ENCODE measurements around the gene NPHP4. TPM values are rescaled to one million over a fixed set of nuclear protein-coding genes. Genes with fewer than 3 reads are reported as not detected.

Gene NPHP4
- total RNA-seq, 4 donors from 2014 or later = 6.7 to 19.9 (median 10.5) TPM

DNA sequence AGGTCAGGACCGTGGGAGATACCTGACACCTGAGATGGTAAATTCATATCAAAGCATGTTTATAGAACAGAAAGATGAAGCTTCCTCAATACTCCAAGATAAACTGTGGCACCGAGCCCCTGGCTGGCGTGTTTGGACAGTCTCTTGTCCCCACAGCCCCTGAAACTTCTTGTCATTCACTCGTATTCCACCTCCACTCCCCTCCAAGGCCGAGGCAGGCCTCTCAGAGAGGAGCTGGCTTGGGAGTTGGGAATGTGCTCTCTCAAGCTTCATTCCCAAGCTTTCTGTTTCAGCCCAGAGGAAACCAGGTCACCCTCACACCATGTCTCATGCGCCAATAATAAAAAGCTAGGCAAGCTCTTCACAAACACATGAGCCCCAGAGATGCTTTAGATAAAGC, 86.1 kb downstream of the NPHP4 start:
- Histone ChIP-seq H3K4me3 (no peak overlapping the region), H3K4me1 (no peaks in the 10 kb centered on the region), H3K27ac (no peak overlapping the region), H3K27me3 (no peaks in the 10 kb centered on the region), H3K9me3 (no peaks in the 10 kb centered on the region), H3K36me3 (peaks cover 0 to 3% (median 0%) of the 10 kb centered on the region in 4 donors)
- TF ChIP-seq, protein P1, sequence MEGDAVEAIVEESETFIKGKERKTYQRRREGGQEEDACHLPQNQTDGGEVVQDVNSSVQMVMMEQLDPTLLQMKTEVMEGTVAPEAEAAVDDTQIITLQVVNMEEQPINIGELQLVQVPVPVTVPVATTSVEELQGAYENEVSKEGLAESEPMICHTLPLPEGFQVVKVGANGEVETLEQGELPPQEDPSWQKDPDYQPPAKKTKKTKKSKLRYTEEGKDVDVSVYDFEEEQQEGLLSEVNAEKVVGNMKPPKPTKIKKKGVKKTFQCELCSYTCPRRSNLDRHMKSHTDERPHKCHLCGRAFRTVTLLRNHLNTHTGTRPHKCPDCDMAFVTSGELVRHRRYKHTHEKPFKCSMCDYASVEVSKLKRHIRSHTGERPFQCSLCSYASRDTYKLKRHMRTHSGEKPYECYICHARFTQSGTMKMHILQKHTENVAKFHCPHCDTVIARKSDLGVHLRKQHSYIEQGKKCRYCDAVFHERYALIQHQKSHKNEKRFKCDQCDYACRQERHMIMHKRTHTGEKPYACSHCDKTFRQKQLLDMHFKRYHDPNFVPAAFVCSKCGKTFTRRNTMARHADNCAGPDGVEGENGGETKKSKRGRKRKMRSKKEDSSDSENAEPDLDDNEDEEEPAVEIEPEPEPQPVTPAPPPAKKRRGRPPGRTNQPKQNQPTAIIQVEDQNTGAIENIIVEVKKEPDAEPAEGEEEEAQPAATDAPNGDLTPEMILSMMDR (IDR thresholded peaks at IDR 0.05) = no peak
- TF ChIP-seq POLR2AphosphoS5 (IDR thresholded peaks at IDR 0.05) = no peak
- TF ChIP-seq EP300 (IDR thresholded peaks at IDR 0.05; ENCODE audit: low read depth) = no peak
- TF ChIP-seq POLR2A (IDR thresholded peaks at IDR 0.05) = no peak
- intact Hi-C loops (cut with DNase I; ENCODE audit: low total_unique reads) = no loop called here
- DNase-seq = no peak
- in situ Hi-C loops (cut with MboI; ENCODE audit: low pct_ligation_motif_present in 1 of 4, low pct_unique_long_range_greater_than_20kb in 1 of 4, low sequenced_read_pairs in 3 of 4) = no loop called here
- WGBS, 2 donors (ENCODE audit: low coverage in 1 of 2) = 79 to 94% methylated on average over 4 to 6 of the region's 6 CpGs

DNA sequence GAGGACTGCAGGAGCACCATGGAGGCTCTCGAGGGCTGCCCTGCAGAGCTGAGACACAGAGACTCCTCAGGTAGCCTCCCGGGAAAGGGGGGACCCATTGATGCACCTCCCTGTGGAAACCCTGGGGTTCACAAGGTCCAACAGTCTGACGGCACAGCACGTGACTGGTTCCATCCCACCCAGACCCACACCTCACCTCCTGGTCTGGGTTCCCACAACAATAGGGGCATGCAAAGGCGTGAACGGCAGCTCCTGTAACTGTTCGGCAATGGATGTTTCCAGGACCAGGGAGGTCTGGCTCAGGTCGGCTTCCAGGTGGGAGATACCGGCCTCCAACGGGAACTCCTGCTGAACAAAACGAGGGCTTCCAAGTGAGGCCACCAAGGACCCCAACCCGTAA, 86.8 kb downstream of the NPHP4 start:
- intact Hi-C loops (cut with DNase I; ENCODE audit: low total_unique reads) (no loop called here), in situ Hi-C loops (cut with MboI; ENCODE audit: low pct_ligation_motif_present in 1 of 4, low pct_unique_long_range_greater_than_20kb in 1 of 4, low sequenced_read_pairs in 3 of 4) (no loop called here)
- Histone ChIP-seq H3K4me1 (no peaks in the 10 kb centered on the region), H3K9me3 (no peaks in the 10 kb centered on the region), H3K27me3 (no peaks in the 10 kb centered on the region), H3K4me3 (no peak overlapping the region), H3K36me3 (peaks cover 0 to 3% (median 0%) of the 10 kb centered on the region in 4 donors), H3K27ac (no peak overlapping the region)
- TF ChIP-seq, protein P1 (IDR thresholded peaks at IDR 0.05) = no peak
- TF ChIP-seq POLR2A (IDR thresholded peaks at IDR 0.05) = no peak
- no peak for TF ChIP-seq POLR2AphosphoS5 (IDR thresholded peaks at IDR 0.05)
- no peak for TF ChIP-seq EP300 (IDR thresholded peaks at IDR 0.05; ENCODE audit: low read depth)
- 95% methylated on average over 12 of the region's 12 CpGs; no CpG with 5 or more reads in 1 of the 2 donors for WGBS, 2 donors (ENCODE audit: low coverage in 1 of 2)
- no peak for DNase-seq

DNA sequence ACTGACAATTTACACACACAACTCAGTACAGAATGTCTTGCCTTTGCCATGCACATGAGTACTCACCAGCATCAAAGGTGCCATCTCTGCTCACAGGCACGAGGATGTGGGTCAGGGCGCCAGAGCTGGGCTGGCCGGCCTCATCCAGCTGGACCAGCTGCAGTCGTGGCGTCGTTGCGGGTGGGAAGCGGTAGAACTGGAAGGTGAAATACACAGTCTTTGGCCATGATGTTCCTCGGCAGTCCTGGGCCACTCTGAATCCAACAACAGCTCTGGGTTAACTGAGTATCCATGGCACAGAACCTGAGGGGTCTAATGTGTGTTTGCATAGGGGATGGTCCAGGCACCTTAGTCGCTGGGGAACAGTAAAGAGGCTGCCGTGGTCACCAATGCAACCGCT, 87.7 kb downstream of the NPHP4 start:
- DNase-seq = no peak
- Histone ChIP-seq H3K36me3 (peaks cover 0 to 3% (median 0%) of the 10 kb centered on the region in 4 donors), H3K27ac (no peak overlapping the region), H3K9me3 (no peaks in the 10 kb centered on the region), H3K4me1 (no peaks in the 10 kb centered on the region), H3K4me3 (no peak overlapping the region), H3K27me3 (no peaks in the 10 kb centered on the region)
- WGBS, 2 donors (ENCODE audit: low coverage in 1 of 2) = 94% methylated on average over 12 of the region's 12 CpGs; no CpG with 5 or more reads in 1 of the 2 donors
- intact Hi-C loops (cut with DNase I; ENCODE audit: low total_unique reads) (no loop called here), in situ Hi-C loops (cut with MboI; ENCODE audit: low pct_ligation_motif_present in 1 of 4, low pct_unique_long_range_greater_than_20kb in 1 of 4, low sequenced_read_pairs in 3 of 4) (no loop called here)
- TF ChIP-seq POLR2AphosphoS5 (IDR thresholded peaks at IDR 0.05) = no peak
- TF ChIP-seq, protein P1 (IDR thresholded peaks at IDR 0.05) = no peak
- no peak for TF ChIP-seq EP300 (IDR thresholded peaks at IDR 0.05; ENCODE audit: low read depth)
- TF ChIP-seq POLR2A (IDR thresholded peaks at IDR 0.05) = no peak

DNA sequence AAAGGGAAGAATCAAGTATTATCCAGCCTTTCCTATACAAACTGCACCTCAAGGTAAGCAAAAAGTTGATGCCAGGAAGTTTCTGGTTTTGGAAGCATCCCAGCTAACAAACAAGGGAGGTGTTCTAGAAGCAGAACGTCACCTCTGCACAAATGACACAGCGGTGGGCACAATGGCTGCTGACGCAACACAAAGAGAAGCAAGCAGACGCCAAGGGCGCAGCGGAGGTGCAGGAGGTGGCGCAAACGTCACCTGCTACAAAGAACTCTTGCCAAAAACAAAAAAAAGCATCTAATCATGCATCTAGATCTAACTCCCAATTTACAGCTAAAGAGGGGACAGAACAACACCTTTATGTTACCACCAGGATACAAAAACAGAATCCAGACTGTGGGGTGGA, 88.5 kb downstream of the NPHP4 start:
- in situ Hi-C loops (cut with MboI; ENCODE audit: low pct_ligation_motif_present in 1 of 4, low pct_unique_long_range_greater_than_20kb in 1 of 4, low sequenced_read_pairs in 3 of 4) (no loop called here), intact Hi-C loops (cut with DNase I; ENCODE audit: low total_unique reads) (no loop called here)
- no peak for DNase-seq
- H3K4me3 ChIP-seq = no peak overlapping the region
- H3K4me1 ChIP-seq = no peaks in the 10 kb centered on the region
- H3K36me3 ChIP-seq = peaks cover 0 to 3% (median 0%) of the 10 kb centered on the region in 4 donors
- TF ChIP-seq POLR2A (IDR thresholded peaks at IDR 0.05) (no peak), POLR2AphosphoS5 (IDR thresholded peaks at IDR 0.05) (no peak), EP300 (IDR thresholded peaks at IDR 0.05; ENCODE audit: low read depth) (no peak)
- TF ChIP-seq, protein P1 (IDR thresholded peaks at IDR 0.05) = no peak
- H3K27ac ChIP-seq = no peak overlapping the region
- no peaks in the 10 kb centered on the region for H3K27me3 ChIP-seq
- H3K9me3 ChIP-seq = no peaks in the 10 kb centered on the region
- WGBS, 2 donors (ENCODE audit: low coverage in 1 of 2) = 81 to 94% methylated on average over 3 to 8 of the region's 8 CpGs

Data from transverse colon (tissue), 4 donors.